Activated gamma-delta T cell treated with Interleukin-2 at 50 U/mL for 16 hours (primary cell): ENCODE measurements around the gene SDC1.
"Not testable (repeated sequence)": the region's sequence is repeated elsewhere in the genome, so short reads cannot be mapped to it uniquely, and the experiment has no call there.

Experiments used
- DNase-seq: peaks from one replicate; pipeline ENCODE4 v3.0.0-alpha.2; 2020

SDC1 gene

GRCh38 chr2:20224716-20225293 is at the start of gene SDC1:
SDC1 (minus strand) TSS chr2:20225130; CDS start chr2:20224867, 263 bp downstream.
- no peak for DNase-seq

GRCh38 chr2:20273042-20273441 is 48.1 kb upstream of the SDC1 start:
- DNase-seq: no peak

GRCh38 chr2:20268317-20268716 is 43.4 kb upstream of the SDC1 start:
- not testable (repeated sequence) for DNase-seq

GRCh38 chr2:20267529-20267928 is 42.6 kb upstream of the SDC1 start:
- DNase-seq: no peak

- no peak for DNase-seq
Observed at GRCh38 chr2:20264629-20265028, 39.7 kb upstream of the SDC1 start.

- no peak for DNase-seq
Observed at GRCh38 chr2:20257411-20257810, 32.5 kb upstream of the SDC1 start.

GRCh38 chr2:20254731-20255130 is 29.8 kb upstream of the SDC1 start:
- DNase-seq: no peak

- DNase-seq: no peak
Observed at GRCh38 chr2:20250436-20250835, 25.5 kb upstream of the SDC1 start.

GRCh38 chr2:20249170-20249569 is 24.2 kb upstream of the SDC1 start:
- no peak for DNase-seq

- DNase-seq: no peak
Observed at GRCh38 chr2:20247084-20247483, 22.2 kb upstream of the SDC1 start.

GRCh38 chr2:20243637-20244036 is 18.7 kb upstream of the SDC1 start:
- not testable (repeated sequence) for DNase-seq

GRCh38 chr2:20242727-20243377 is 17.9 kb upstream of the SDC1 start:
- no peak for DNase-seq

GRCh38 chr2:20241973-20242726 is 17.2 kb upstream of the SDC1 start:
- no peak for DNase-seq

GRCh38 chr2:20240291-20240690 is 15.4 kb upstream of the SDC1 start:
- DNase-seq: not testable (repeated sequence)

GRCh38 chr2:20236496-20236895 is 11.6 kb upstream of the SDC1 start:
- DNase-seq: no peak

GRCh38 chr2:20235655-20236305 is 10.8 kb upstream of the SDC1 start:
- DNase-seq: no peak

- not testable (repeated sequence) for DNase-seq
Observed at GRCh38 chr2:20234597-20234996, 9.7 kb upstream of the SDC1 start.

GRCh38 chr2:20232837-20233207 is 7.9 kb upstream of the SDC1 start:
- no peak for DNase-seq

- DNase-seq: no peak
Observed at GRCh38 chr2:20231598-20232026, 6.7 kb upstream of the SDC1 start.

GRCh38 chr2:20231159-20231558 is 6.2 kb upstream of the SDC1 start:
- DNase-seq: no peak

- DNase-seq: no peak
Observed at GRCh38 chr2:20230114-20230425, 5.1 kb upstream of the SDC1 start.

GRCh38 chr2:20229322-20230113 is 4.6 kb upstream of the SDC1 start:
- no peak for DNase-seq

GRCh38 chr2:20227894-20228505 is 3.1 kb upstream of the SDC1 start:
- DNase-seq: no peak
